ENCODE data around the gene LRRFIP2. TPM values are rescaled to one million over a fixed set of nuclear protein-coding genes. Genes with fewer than 3 reads are reported as not detected.
A peak's percentile ranks its signal among the peaks of the same experiment; 100 is the strongest.

LRRFIP2 gene
- total RNA-seq, 1 donor from 2014 or later: 62.4 TPM

GRCh38 chr3:37161351-37161750 lies 13.0 kb downstream of the LRRFIP2 start:
- H3K79me2 ChIP-seq (ENCODE audit: insufficient read depth, low read length): peaks cover 56% of the 10 kb centered on the region
- TF ChIP-seq, protein P1, sequence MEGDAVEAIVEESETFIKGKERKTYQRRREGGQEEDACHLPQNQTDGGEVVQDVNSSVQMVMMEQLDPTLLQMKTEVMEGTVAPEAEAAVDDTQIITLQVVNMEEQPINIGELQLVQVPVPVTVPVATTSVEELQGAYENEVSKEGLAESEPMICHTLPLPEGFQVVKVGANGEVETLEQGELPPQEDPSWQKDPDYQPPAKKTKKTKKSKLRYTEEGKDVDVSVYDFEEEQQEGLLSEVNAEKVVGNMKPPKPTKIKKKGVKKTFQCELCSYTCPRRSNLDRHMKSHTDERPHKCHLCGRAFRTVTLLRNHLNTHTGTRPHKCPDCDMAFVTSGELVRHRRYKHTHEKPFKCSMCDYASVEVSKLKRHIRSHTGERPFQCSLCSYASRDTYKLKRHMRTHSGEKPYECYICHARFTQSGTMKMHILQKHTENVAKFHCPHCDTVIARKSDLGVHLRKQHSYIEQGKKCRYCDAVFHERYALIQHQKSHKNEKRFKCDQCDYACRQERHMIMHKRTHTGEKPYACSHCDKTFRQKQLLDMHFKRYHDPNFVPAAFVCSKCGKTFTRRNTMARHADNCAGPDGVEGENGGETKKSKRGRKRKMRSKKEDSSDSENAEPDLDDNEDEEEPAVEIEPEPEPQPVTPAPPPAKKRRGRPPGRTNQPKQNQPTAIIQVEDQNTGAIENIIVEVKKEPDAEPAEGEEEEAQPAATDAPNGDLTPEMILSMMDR (IDR thresholded peaks at IDR 0.05; ENCODE audit: insufficient read depth, low read depth, low read length): no peak
- no peak for TF ChIP-seq EZH2 (IDR thresholded peaks at IDR 0.05; ENCODE audit: insufficient read depth, low read length)

GRCh38 chr3:37155782-37156181 lies 18.6 kb downstream of the LRRFIP2 start:
- H3K79me2 ChIP-seq (ENCODE audit: insufficient read depth, low read length): peaks cover 79% of the 10 kb centered on the region
- no peak for TF ChIP-seq EZH2 (IDR thresholded peaks at IDR 0.05; ENCODE audit: insufficient read depth, low read length)
- TF ChIP-seq, protein P1 (IDR thresholded peaks at IDR 0.05; ENCODE audit: insufficient read depth, low read depth, low read length): no peak
- H3K36me3 Mint-ChIP-seq (ENCODE audit: low read depth, unreplicated experiment): peaks cover 14% of the 10 kb centered on the region

More at GRCh38 chr3:37161351-37161750, 13.0 kb downstream of the LRRFIP2 start:
- Histone ChIP-seq H3K27me3 (ENCODE audit: insufficient read depth, low read length) (no peaks in the 10 kb centered on the region), H3K27ac (ENCODE audit: low read depth, low read length) (no peak overlapping the region), H3K9me3 (ENCODE audit: insufficient read depth, low read depth, low read length) (no peaks in the 10 kb centered on the region), H3K4me1 (ENCODE audit: insufficient read depth, low read length) (peaks cover 19% of the 10 kb centered on the region), H3K9ac (ENCODE audit: low read length) (no peak overlapping the region), H4K20me1 (ENCODE audit: insufficient read depth, low read length) (peaks cover 3% of the 10 kb centered on the region), H3K4me2 (ENCODE audit: low read length) (peak overlapping the region; percentile 7), H2AFZ (ENCODE audit: low read depth, low read length) (no peak overlapping the region), H3K4me3 (ENCODE audit: insufficient read depth, low read depth, low read length) (no peak overlapping the region), H3K36me3 (ENCODE audit: insufficient read depth, low read length) (peaks cover 4% of the 10 kb centered on the region)
- no peak overlapping the region for H3K27ac Mint-ChIP-seq (ENCODE audit: unreplicated experiment)
- DNase-seq (ENCODE audit: low read depth): no peak
- H3K36me3 Mint-ChIP-seq (ENCODE audit: low read depth, unreplicated experiment): peaks cover 6% of the 10 kb centered on the region
- H3K4me1 Mint-ChIP-seq (ENCODE audit: low read depth, unreplicated experiment): peaks cover 23% of the 10 kb centered on the region
- no peaks in the 10 kb centered on the region for H3K27me3 Mint-ChIP-seq (ENCODE audit: low read depth, unreplicated experiment)
- H3K9me3 Mint-ChIP-seq (ENCODE audit: unreplicated experiment): no peaks in the 10 kb centered on the region
- H3K4me3 Mint-ChIP-seq (ENCODE audit: unreplicated experiment): peak overlapping the region; percentile 43
- no peak for FAIRE-seq

GRCh38 chr3:37154668-37155314 lies 19.6 kb downstream of the LRRFIP2 start:
- no peak overlapping the region for H3K4me2 ChIP-seq (ENCODE audit: low read length)
- H3K27me3 ChIP-seq (ENCODE audit: insufficient read depth, low read length): no peaks in the 10 kb centered on the region
- no peaks in the 10 kb centered on the region for H3K9me3 Mint-ChIP-seq (ENCODE audit: unreplicated experiment)
- FAIRE-seq (no peak), DNase-seq (ENCODE audit: low read depth) (no peak)
- peaks cover 12% of the 10 kb centered on the region for H3K36me3 Mint-ChIP-seq (ENCODE audit: low read depth, unreplicated experiment)
- H3K27ac Mint-ChIP-seq (ENCODE audit: unreplicated experiment): peak overlapping the region; percentile 41
- TF ChIP-seq, protein P1 (IDR thresholded peaks at IDR 0.05; ENCODE audit: insufficient read depth, low read depth, low read length): no peak
- TF ChIP-seq EZH2 (IDR thresholded peaks at IDR 0.05; ENCODE audit: insufficient read depth, low read length): no peak
- no peak overlapping the region for H2AFZ ChIP-seq (ENCODE audit: low read depth, low read length)
- H3K9ac ChIP-seq (ENCODE audit: low read length): no peak overlapping the region
- no peaks in the 10 kb centered on the region for H3K27me3 Mint-ChIP-seq (ENCODE audit: low read depth, unreplicated experiment)
- no peak overlapping the region for H3K4me3 ChIP-seq (ENCODE audit: insufficient read depth, low read depth, low read length)
- peaks cover 3% of the 10 kb centered on the region for H3K4me1 Mint-ChIP-seq (ENCODE audit: low read depth, unreplicated experiment)
- peaks cover 79% of the 10 kb centered on the region for H3K79me2 ChIP-seq (ENCODE audit: insufficient read depth, low read length)
- no peaks in the 10 kb centered on the region for H3K9me3 ChIP-seq (ENCODE audit: insufficient read depth, low read depth, low read length)
- H4K20me1 ChIP-seq (ENCODE audit: insufficient read depth, low read length): peaks cover 12% of the 10 kb centered on the region
- H3K4me1 ChIP-seq (ENCODE audit: insufficient read depth, low read length): no peaks in the 10 kb centered on the region
- no peak overlapping the region for H3K4me3 Mint-ChIP-seq (ENCODE audit: unreplicated experiment)
- no peak overlapping the region for H3K27ac ChIP-seq (ENCODE audit: low read depth, low read length)
- H3K36me3 ChIP-seq (ENCODE audit: insufficient read depth, low read length): peaks cover 4% of the 10 kb centered on the region

More at GRCh38 chr3:37155782-37156181, 18.6 kb downstream of the LRRFIP2 start:
- Histone ChIP-seq H3K4me2 (ENCODE audit: low read length) (no peak overlapping the region), H3K36me3 (ENCODE audit: insufficient read depth, low read length) (peaks cover 4% of the 10 kb centered on the region), H3K4me3 (ENCODE audit: insufficient read depth, low read depth, low read length) (no peak overlapping the region), H3K27ac (ENCODE audit: low read depth, low read length) (no peak overlapping the region), H3K27me3 (ENCODE audit: insufficient read depth, low read length) (no peaks in the 10 kb centered on the region), H3K9ac (ENCODE audit: low read length) (no peak overlapping the region), H3K9me3 (ENCODE audit: insufficient read depth, low read depth, low read length) (no peaks in the 10 kb centered on the region), H2AFZ (ENCODE audit: low read depth, low read length) (no peak overlapping the region), H3K4me1 (ENCODE audit: insufficient read depth, low read length) (no peaks in the 10 kb centered on the region), H4K20me1 (ENCODE audit: insufficient read depth, low read length) (peaks cover 12% of the 10 kb centered on the region)
- Mint-ChIP-seq H3K27ac (ENCODE audit: unreplicated experiment) (no peak overlapping the region), H3K4me3 (ENCODE audit: unreplicated experiment) (no peak overlapping the region), H3K9me3 (ENCODE audit: unreplicated experiment) (no peaks in the 10 kb centered on the region), H3K27me3 (ENCODE audit: low read depth, unreplicated experiment) (no peaks in the 10 kb centered on the region), H3K4me1 (ENCODE audit: low read depth, unreplicated experiment) (peaks cover 3% of the 10 kb centered on the region)
- FAIRE-seq: no peak
- DNase-seq (ENCODE audit: low read depth): no peak
